ENCODE measurements around the gene MVK. TPM values are rescaled to one million over a fixed set of nuclear protein-coding genes. Genes with fewer than 3 reads are reported as not detected.

The MVK gene
- total RNA-seq, 2 experiments from 2014 or later = 8.2 to 8.4 TPM

- no peaks in the 10 kb centered on the region for H3K4me1 Mint-ChIP-seq (ENCODE audit: low read depth)
- no peak for TF ChIP-seq CTCF (IDR thresholded peaks at IDR 0.05)
- CTCF ChIA-PET = no interaction called here
Measured at GRCh38 chr12:109631751-109632150, 58.2 kb downstream of the MVK start.

GRCh38 chr12:109632342-109632741 lies 58.7 kb downstream of the MVK start:
- Histone ChIP-seq H3K27me3 (ENCODE audit: control insufficient read depth in 1 of 2, insufficient read depth in 2 of 2, low read length in 2 of 2) (peaks cover 4 to 27% of the 10 kb centered on the region in 2 experiments), H3K4me3 (ENCODE audit: low read length) (no peak overlapping the region), H3K27ac (ENCODE audit: low read depth in 1 of 2, low read length in 2 of 2) (no peak overlapping the region), H3K9me3 (ENCODE audit: control insufficient read depth in 1 of 2, insufficient read depth in 1 of 2, low read length in 2 of 2) (no peaks in the 10 kb centered on the region), H3K4me1 (ENCODE audit: insufficient read depth, low read length) (no peaks in the 10 kb centered on the region), H3K36me3 (ENCODE audit: insufficient read depth, low read length) (no peaks in the 10 kb centered on the region)
- no peaks in the 10 kb centered on the region for H3K4me1 Mint-ChIP-seq (ENCODE audit: low read depth)
- H3K27me3 Mint-ChIP-seq = peaks cover 33% of the 10 kb centered on the region
- no peak overlapping the region for H3K4me3 Mint-ChIP-seq
- TF ChIP-seq CTCF (IDR thresholded peaks at IDR 0.05) = no peak
- H3K9me3 Mint-ChIP-seq = peaks cover 2% of the 10 kb centered on the region
- no peak overlapping the region for H3K27ac Mint-ChIP-seq
- CTCF ChIA-PET = no interaction called here
- intact Hi-C loops (cut with DNase I, micrococcal nuclease) = no loop called here
- ATAC-seq (ENCODE audit: poor library complexity) (no peak), DNase-seq (no peak)
- H3K36me3 Mint-ChIP-seq (ENCODE audit: low read depth) = no peaks in the 10 kb centered on the region
- POLR2A ChIA-PET = no interaction called here

More at GRCh38 chr12:109631751-109632150, 58.2 kb downstream of the MVK start:
- no peak for DNase-seq
- Mint-ChIP-seq H3K36me3 (ENCODE audit: low read depth) (no peaks in the 10 kb centered on the region), H3K9me3 (peaks cover 2% of the 10 kb centered on the region), H3K27ac (no peak overlapping the region), H3K4me3 (no peak overlapping the region), H3K27me3 (peaks cover 36% of the 10 kb centered on the region)
- Histone ChIP-seq H3K27me3 (ENCODE audit: control insufficient read depth in 1 of 2, insufficient read depth in 2 of 2, low read length in 2 of 2) (peaks cover 4 to 27% of the 10 kb centered on the region in 2 experiments), H3K4me3 (ENCODE audit: low read length) (no peak overlapping the region), H3K9me3 (ENCODE audit: control insufficient read depth in 1 of 2, insufficient read depth in 1 of 2, low read length in 2 of 2) (no peaks in the 10 kb centered on the region), H3K4me1 (ENCODE audit: insufficient read depth, low read length) (no peaks in the 10 kb centered on the region), H3K36me3 (ENCODE audit: insufficient read depth, low read length) (no peaks in the 10 kb centered on the region), H3K27ac (ENCODE audit: low read depth in 1 of 2, low read length in 2 of 2) (no peak overlapping the region)
- intact Hi-C loops (cut with DNase I, micrococcal nuclease) = no loop called here
- POLR2A ChIA-PET = no interaction called here
- no peak for ATAC-seq (ENCODE audit: poor library complexity)

GRCh38 chr12:109635717-109636116 lies 62.1 kb downstream of the MVK start:
- Mint-ChIP-seq H3K27me3 (peaks cover 10% of the 10 kb centered on the region), H3K9me3 (peaks cover 2% of the 10 kb centered on the region), H3K4me1 (ENCODE audit: low read depth) (no peaks in the 10 kb centered on the region), H3K27ac (no peak overlapping the region), H3K4me3 (no peak overlapping the region), H3K36me3 (ENCODE audit: low read depth) (no peaks in the 10 kb centered on the region)
- DNase-seq (no peak), ATAC-seq (ENCODE audit: poor library complexity) (no peak)
- H3K9me3 ChIP-seq (ENCODE audit: control insufficient read depth in 1 of 2, insufficient read depth in 1 of 2, low read length in 2 of 2) = no peaks in the 10 kb centered on the region
- H3K27me3 ChIP-seq (ENCODE audit: control insufficient read depth in 1 of 2, insufficient read depth in 2 of 2, low read length in 2 of 2) = peaks cover 0 to 10% of the 10 kb centered on the region in 2 experiments
- intact Hi-C loops (cut with DNase I, micrococcal nuclease) = no loop called here
- no peaks in the 10 kb centered on the region for H3K36me3 ChIP-seq (ENCODE audit: insufficient read depth, low read length)
- no peak overlapping the region for H3K27ac ChIP-seq (ENCODE audit: low read depth in 1 of 2, low read length in 2 of 2)
- no peak for TF ChIP-seq CTCF (IDR thresholded peaks at IDR 0.05)
- no peak overlapping the region for H3K4me3 ChIP-seq (ENCODE audit: low read length)
- ChIA-PET POLR2A (no interaction called here), CTCF (no interaction called here)
- no peaks in the 10 kb centered on the region for H3K4me1 ChIP-seq (ENCODE audit: insufficient read depth, low read length)
